GM23248 (cell line): ENCODE measurements around the gene TTLL8. TPM values are rescaled to one million over a fixed set of nuclear protein-coding genes. Genes with fewer than 3 reads are reported as not detected.

ENCODE experiments used
- DNase-seq: peaks from one replicate; pipeline ENCODE4 v3.0.0-alpha.2; 2015
- H2AFZ ChIP-seq: fragments of 200-600 bp; sonication (generic); 2 replicates; pipeline ENCODE4 v1.6.1; 2016; ENCODE audit warnings: antibody characterized with exemption
- H3F3A ChIP-seq: fragments of 200-600 bp; sonication (generic); 2 replicates; pipeline ENCODE4 v1.6.1; 2016; ENCODE audit warnings: mild to moderate bottlenecking, antibody characterized with exemption, mixed run types; ENCODE audit not compliant: insufficient read depth
- H3K27ac ChIP-seq: fragments of 200-600 bp; sonication (generic); 2 replicates; pipeline ENCODE4 v1.5.1; 2016; ENCODE audit warnings: mild to moderate bottlenecking
- H3K27me3 ChIP-seq: fragments of 200-600 bp; sonication (generic); replicated peaks from 2 replicates; pipeline ENCODE4 v1.6.1; 2016; ENCODE audit warnings: mild to moderate bottlenecking; ENCODE audit not compliant: insufficient read depth
- H3K36me3 ChIP-seq: fragments of 200-600 bp; sonication (generic); 2 replicates; pipeline ENCODE4 v1.6.1; 2016; ENCODE audit warnings: low read depth, mild to moderate bottlenecking
- H3K4me1 ChIP-seq: fragments of 200-600 bp; sonication (generic); 2 replicates; pipeline ENCODE4 v1.6.1; 2016; ENCODE audit warnings: mild to moderate bottlenecking; ENCODE audit not compliant: insufficient read depth
- H3K4me2 ChIP-seq: fragments of 200-600 bp; sonication (generic); one replicate; pipeline ENCODE4 v1.6.1; 2016; ENCODE audit warnings: mild to moderate bottlenecking; ENCODE audit not compliant: unreplicated experiment
- H3K4me3 ChIP-seq: fragments of 200-600 bp; sonication (generic); 2 replicates; pipeline ENCODE4 v1.5.1; 2016; ENCODE audit warnings: mild to moderate bottlenecking
- H3K79me2 ChIP-seq: fragments of 200-600 bp; sonication (generic); 2 replicates; pipeline ENCODE4 v1.6.1; 2016; ENCODE audit warnings: mild to moderate bottlenecking; ENCODE audit not compliant: insufficient read depth
- H3K9ac ChIP-seq: fragments of 200-600 bp; sonication (generic); 2 replicates; pipeline ENCODE4 v1.6.1; 2016; ENCODE audit warnings: mild to moderate bottlenecking
- H3K9me2 ChIP-seq: fragments of 200-600 bp; sonication (generic); 2 replicates; pipeline ENCODE4 v1.6.1; 2016; ENCODE audit warnings: mixed run types, mild to moderate bottlenecking, moderate library complexity; ENCODE audit not compliant: insufficient read depth
- H3K9me3 ChIP-seq: fragments of 200-600 bp; sonication (generic); one replicate; pipeline ENCODE4 v1.6.1; 2017; ENCODE audit warnings: low read depth
- H4K20me1 ChIP-seq: fragments of 200-600 bp; sonication (generic); 2 replicates; pipeline ENCODE4 v1.6.0; 2016; ENCODE audit not compliant: insufficient read depth
- EZH2 ChIP-seq: fragments of 200-600 bp; sonication (generic); IDR thresholded peaks from 2 replicates; pipeline ENCODE4 v1.6.1; 2018; ENCODE audit warnings: antibody characterized with exemption, mild to moderate bottlenecking; ENCODE audit not compliant: insufficient read depth, poor library complexity, severe bottlenecking
- EZH2phosphoT487 ChIP-seq: fragments of 200-600 bp; sonication (generic); IDR thresholded peaks from 2 replicates; pipeline ENCODE4 v1.6.1; 2018; ENCODE audit warnings: antibody characterized with exemption, moderate library complexity, mild to moderate bottlenecking, low read depth; ENCODE audit not compliant: insufficient read depth
- WGBS, 2 experiments: methylation state at CpG; one replicate each; pipeline ENCODE4 v1.1.6; 2015 to 2017; ENCODE audit warnings: low lambda C conversion rate in 2 of 2, low coverage in 1 of 2; ENCODE audit errors: missing lambda C conversion rate in 2 of 2; 5-methylcytosine and 5-hydroxymethylcytosine counted together
- in situ Hi-C: fragments of 300-500 bp; cut with MboI; formaldehyde crosslinking; loops from 2 replicates; pipeline ENCODE4 v1.15.0; 2020
- polyA plus RNA-seq: library from polyadenylated mRNA; unstranded; fragments of >200 nt; fragmentation: Nextera tagmentation; extraction: Ambion mirVana; gene quantifications from 2 replicates; pipeline ENCODE4 v1.2.1, GENCODE V29; 2016
- total RNA-seq: library from RNA; depleted of rRNA; stranded (reverse); fragments of >200 nt; shearing (Covaris generic); gene quantifications from 2 replicates; pipeline ENCODE4 v1.2.3, GENCODE V29; 2014

TTLL8 gene
- total and polyA plus RNA-seq, 2 experiments from 2014 or later, result not detected

DNA sequence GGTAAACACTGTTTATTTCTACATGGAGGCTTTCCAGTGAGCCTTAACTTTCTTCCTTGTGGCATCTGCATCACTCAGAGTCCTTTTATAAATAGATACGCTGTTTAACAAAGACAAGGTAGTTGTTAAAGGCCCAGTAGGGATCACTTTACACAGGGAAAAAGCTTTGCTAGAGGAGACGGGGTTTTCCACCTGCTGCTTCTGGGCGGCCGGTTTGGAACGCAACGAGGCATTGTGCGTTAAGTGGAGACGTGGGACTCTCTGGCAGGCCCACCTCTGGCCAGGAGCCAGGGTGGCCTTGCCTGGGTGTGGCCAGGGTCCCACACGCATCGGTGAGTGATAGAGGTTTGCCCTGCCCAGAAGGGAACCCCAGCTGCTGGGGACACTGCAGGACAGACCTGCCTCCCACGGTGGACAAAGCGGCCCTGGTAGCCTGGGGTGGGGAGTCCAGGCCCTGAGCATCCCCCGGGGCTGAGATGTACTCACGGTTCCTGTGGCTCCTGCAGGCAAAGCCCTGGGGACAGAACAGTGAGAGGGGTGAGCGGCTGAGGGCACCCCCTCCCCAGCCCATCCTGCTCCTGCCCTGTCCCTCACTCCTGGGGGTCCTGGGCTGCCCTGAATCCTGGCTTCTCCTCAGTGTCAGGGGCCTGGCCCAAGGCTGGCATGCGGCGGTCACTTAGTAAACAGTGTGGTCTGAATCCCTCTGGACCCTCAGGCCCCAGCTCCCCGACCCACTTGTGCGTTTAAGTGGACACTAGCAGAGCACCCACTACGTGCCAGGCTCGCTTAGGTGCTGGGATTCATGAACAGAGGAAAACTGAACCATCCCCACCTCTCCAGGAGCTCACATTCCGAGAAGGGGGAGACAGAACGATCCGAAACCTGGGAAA lies 49.7 kb downstream of the TTLL8 start:
- no peak overlapping the region for H3K4me2 ChIP-seq
- 65 to 67% methylated on average over 24 of the region's 24 CpGs for WGBS, 2 experiments
- H3K27ac ChIP-seq, result no peak overlapping the region
- H2AFZ ChIP-seq, result no peak overlapping the region
- no peak for TF ChIP-seq EZH2phosphoT487
- no peak for TF ChIP-seq EZH2
- no peaks in the 10 kb centered on the region for H3K9me3 ChIP-seq
- H3K4me1 ChIP-seq, result no peaks in the 10 kb centered on the region
- no peak overlapping the region for H3K4me3 ChIP-seq
- H3K79me2 ChIP-seq, result no peaks in the 10 kb centered on the region
- H3K27me3 ChIP-seq, result peaks cover 42% of the 10 kb centered on the region
- in situ Hi-C loops, result no loop called here
- no peaks in the 10 kb centered on the region for H3F3A ChIP-seq
- no peak overlapping the region for H3K9ac ChIP-seq
- no peaks in the 10 kb centered on the region for H4K20me1 ChIP-seq
- no peaks in the 10 kb centered on the region for H3K9me2 ChIP-seq
- no peak for DNase-seq
- no peaks in the 10 kb centered on the region for H3K36me3 ChIP-seq

GRCh38 chr22:50007057-50007511 lies 51.0 kb downstream of the TTLL8 start:
- Histone ChIP-seq H3F3A (no peaks in the 10 kb centered on the region), H3K36me3 (no peaks in the 10 kb centered on the region), H3K9ac (no peak overlapping the region), H4K20me1 (no peaks in the 10 kb centered on the region), H3K4me1 (no peaks in the 10 kb centered on the region), H3K9me3 (no peaks in the 10 kb centered on the region), H3K27ac (no peak overlapping the region), H3K4me3 (no peak overlapping the region), H3K27me3 (peaks cover 32% of the 10 kb centered on the region), H3K4me2 (no peak overlapping the region), H3K79me2 (no peaks in the 10 kb centered on the region), H2AFZ (no peak overlapping the region), H3K9me2 (no peaks in the 10 kb centered on the region)
- TF ChIP-seq EZH2 (no peak), EZH2phosphoT487 (no peak)
- WGBS, 2 experiments, result 77 to 78% methylated on average over 3 of the region's 3 CpGs
- no peak for DNase-seq
- in situ Hi-C loops, result no loop called here

DNA sequence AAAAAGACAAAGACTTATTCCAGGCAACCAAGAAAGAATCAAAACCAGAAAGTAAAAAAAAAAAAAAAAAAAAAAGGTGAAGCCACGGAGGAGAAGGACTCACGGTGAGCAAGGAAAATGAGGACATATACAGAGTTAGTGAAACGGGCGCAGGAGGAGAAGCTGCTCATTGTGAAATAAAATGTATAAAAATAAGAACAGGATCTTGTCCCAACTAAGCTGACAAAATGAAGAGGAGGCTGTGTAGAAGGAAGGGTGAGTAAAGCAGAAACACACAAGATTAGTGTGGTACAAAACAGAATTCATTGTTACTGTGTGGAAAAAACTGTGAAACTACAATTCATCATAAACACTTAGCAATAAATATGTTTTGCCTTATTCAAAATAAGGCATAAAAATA lies 53.2 kb downstream of the TTLL8 start:
- Histone ChIP-seq H2AFZ (no peak overlapping the region), H3K4me1 (no peaks in the 10 kb centered on the region), H4K20me1 (no peaks in the 10 kb centered on the region), H3K27me3 (peaks cover 14% of the 10 kb centered on the region; the same call in 1 of the 2 replicates), H3K4me2 (no peak overlapping the region), H3F3A (no peaks in the 10 kb centered on the region), H3K9ac (no peak overlapping the region), H3K79me2 (no peaks in the 10 kb centered on the region), H3K9me3 (no peaks in the 10 kb centered on the region), H3K4me3 (no peak overlapping the region), H3K36me3 (no peaks in the 10 kb centered on the region), H3K9me2 (no peaks in the 10 kb centered on the region), H3K27ac (no peak overlapping the region)
- WGBS, 2 experiments, result 33 to 46% methylated on average over 4 of the region's 4 CpGs
- in situ Hi-C loops, result no loop called here
- DNase-seq, result no peak
- TF ChIP-seq EZH2phosphoT487 (no peak), EZH2 (no peak)

GRCh38 chr22:50002791-50003190 lies 55.3 kb downstream of the TTLL8 start:
- Histone ChIP-seq H3K9ac (no peak overlapping the region), H3K4me1 (no peaks in the 10 kb centered on the region), H2AFZ (no peak overlapping the region), H3K4me3 (no peak overlapping the region), H3K27me3 (peaks cover 10% of the 10 kb centered on the region; the same call in 1 of the 2 replicates), H3K27ac (no peak overlapping the region), H4K20me1 (no peaks in the 10 kb centered on the region), H3K9me2 (no peaks in the 10 kb centered on the region), H3K9me3 (no peaks in the 10 kb centered on the region), H3F3A (no peaks in the 10 kb centered on the region), H3K79me2 (no peaks in the 10 kb centered on the region), H3K36me3 (no peaks in the 10 kb centered on the region), H3K4me2 (no peak overlapping the region)
- in situ Hi-C loops, result no loop called here
- TF ChIP-seq EZH2 (no peak), EZH2phosphoT487 (no peak)
- peak; percentile 18 for DNase-seq
- WGBS, 2 experiments, result 55 to 68% methylated on average over 7 of the region's 7 CpGs
